MM.1S (cell line): Measurements from ENCODE around the gene FAM193B.

Source experiments
- DNase-seq: peaks from one replicate; pipeline ENCODE4 v3.0.0-alpha.2; 2015
- H2AFZ ChIP-seq: fragments of 300-600 bp; sonication (generic); 2 replicates; pipeline ENCODE4 v1.6.0; 2016; ENCODE audit warnings: antibody characterized with exemption, low read length
- H3F3A ChIP-seq: fragments of 300-600 bp; sonication (generic); 2 replicates; pipeline ENCODE4 v1.6.1; 2016; ENCODE audit warnings: mild to moderate bottlenecking, antibody characterized with exemption, low read length, moderate library complexity, mixed read lengths; ENCODE audit not compliant: insufficient read depth
- H3K27ac ChIP-seq: fragments of 300-600 bp; sonication (generic); 2 replicates; pipeline ENCODE4 v1.5.1; 2016; ENCODE audit warnings: mild to moderate bottlenecking, low read length
- H3K27me3 ChIP-seq: fragments of 300-600 bp; sonication (generic); replicated peaks from 2 replicates; pipeline ENCODE4 v1.6.0; 2016; ENCODE audit warnings: low read length; ENCODE audit not compliant: insufficient read depth
- H3K36me3 ChIP-seq: fragments of 300-600 bp; sonication (generic); replicated peaks from 2 replicates; pipeline ENCODE4 v1.6.1; 2016; ENCODE audit warnings: mild to moderate bottlenecking, low read length, mixed read lengths; ENCODE audit not compliant: insufficient read depth
- H3K4me1 ChIP-seq: fragments of 300-600 bp; sonication (generic); 2 replicates; pipeline ENCODE4 v1.6.1; 2016; ENCODE audit warnings: low read length, mixed read lengths
- H3K4me2 ChIP-seq: fragments of 300-600 bp; sonication (generic); 2 replicates; pipeline ENCODE4 v1.6.0; 2016; ENCODE audit warnings: low read depth, low read length
- H3K4me3 ChIP-seq: fragments of 300-600 bp; sonication (generic); 2 replicates; pipeline ENCODE4 v1.5.1; 2016; ENCODE audit warnings: low read length, mixed read lengths
- H3K79me2 ChIP-seq: fragments of 300-600 bp; sonication (generic); 2 replicates; pipeline ENCODE4 v1.6.1; 2016; ENCODE audit warnings: mixed run types, low read length, mixed read lengths
- H3K9ac ChIP-seq: fragments of 300-600 bp; sonication (generic); 2 replicates; pipeline ENCODE4 v1.6.1; 2016; ENCODE audit warnings: low read length, mixed read lengths
- H3K9me2 ChIP-seq: fragments of 300-600 bp; sonication (generic); replicated peaks from 2 replicates; pipeline ENCODE4 v1.6.1; 2016; ENCODE audit warnings: mild to moderate bottlenecking, low read length, mixed read lengths; ENCODE audit not compliant: insufficient read depth
- H3K9me3 ChIP-seq: fragments of 300-600 bp; sonication (generic); replicated peaks from 2 replicates; pipeline ENCODE4 v1.6.1; 2016; ENCODE audit warnings: mild to moderate bottlenecking, low read length, mixed read lengths; ENCODE audit not compliant: insufficient read depth
- H4K20me1 ChIP-seq: fragments of 300-600 bp; sonication (generic); 2 replicates; pipeline ENCODE4 v1.6.1; 2016; ENCODE audit warnings: mild to moderate bottlenecking, low read length, moderate library complexity, mixed read lengths; ENCODE audit not compliant: insufficient read depth
- CTCF ChIP-seq: fragments of 300-600 bp; sonication (generic); IDR thresholded peaks from 2 replicates; pipeline ENCODE4 v1.5.1; 2016; ENCODE audit warnings: antibody characterized with exemption, low read length, mixed read lengths
- EZH2 ChIP-seq: fragments of 300-600 bp; sonication (generic); optimal IDR thresholded peaks from 2 replicates; pipeline ENCODE3; 2017; ENCODE audit warnings: low read depth, mild to moderate bottlenecking, antibody characterized with exemption, low read length, mixed read lengths
- EZH2phosphoT487 ChIP-seq: fragments of 300-600 bp; sonication (generic); IDR thresholded peaks from 2 replicates; pipeline ENCODE4 v1.6.1; 2018; ENCODE audit warnings: antibody characterized with exemption, low read length

FAM193B gene

GRCh38 chr5:177530638-177531037 is 23.7 kb downstream of the FAM193B start:
- H3K9me2 ChIP-seq: no peaks in the 10 kb centered on the region
- DNase-seq: no peak
- no peak overlapping the region for H3K27ac ChIP-seq
- no peak overlapping the region for H3K4me3 ChIP-seq
- H3K36me3 ChIP-seq: no peaks in the 10 kb centered on the region; the same call in 1 of the 2 replicates
- no peaks in the 10 kb centered on the region for H3F3A ChIP-seq
- H3K27me3 ChIP-seq: no peaks in the 10 kb centered on the region
- H3K4me2 ChIP-seq: no peak overlapping the region
- H3K9me3 ChIP-seq: no peaks in the 10 kb centered on the region
- TF ChIP-seq EZH2 (no peak), CTCF (no peak), EZH2phosphoT487 (no peak)
- H3K4me1 ChIP-seq: no peaks in the 10 kb centered on the region
- H2AFZ ChIP-seq: no peak overlapping the region
- H3K9ac ChIP-seq: no peak overlapping the region
- H4K20me1 ChIP-seq: no peaks in the 10 kb centered on the region
- peaks cover 17% of the 10 kb centered on the region for H3K79me2 ChIP-seq

GRCh38 chr5:177529247-177530203 is 24.8 kb downstream of the FAM193B start:
- Histone ChIP-seq H3K4me2 (no peak overlapping the region), H3K79me2 (peaks cover 9% of the 10 kb centered on the region), H3F3A (no peaks in the 10 kb centered on the region), H3K27me3 (no peaks in the 10 kb centered on the region), H4K20me1 (no peaks in the 10 kb centered on the region), H3K9me2 (no peaks in the 10 kb centered on the region), H3K4me1 (no peaks in the 10 kb centered on the region), H3K9ac (no peak overlapping the region), H2AFZ (no peak overlapping the region), H3K27ac (no peak overlapping the region), H3K9me3 (no peaks in the 10 kb centered on the region), H3K4me3 (no peak overlapping the region), H3K36me3 (no peaks in the 10 kb centered on the region)
- no peak for DNase-seq
- TF ChIP-seq CTCF (no peak), EZH2 (no peak), EZH2phosphoT487 (no peak)

GRCh38 chr5:177528631-177529030 is 25.7 kb downstream of the FAM193B start:
- Histone ChIP-seq H3K27ac (no peak overlapping the region), H3K27me3 (no peaks in the 10 kb centered on the region), H3K4me1 (no peaks in the 10 kb centered on the region), H3K36me3 (no peaks in the 10 kb centered on the region), H3K4me3 (no peak overlapping the region), H3K9me2 (no peaks in the 10 kb centered on the region), H3K79me2 (peaks cover 5% of the 10 kb centered on the region; the same call in 1 of the 2 replicates), H4K20me1 (no peaks in the 10 kb centered on the region), H3K9ac (no peak overlapping the region), H3F3A (no peaks in the 10 kb centered on the region), H3K4me2 (no peak overlapping the region), H3K9me3 (no peaks in the 10 kb centered on the region), H2AFZ (no peak overlapping the region)
- no peak for DNase-seq
- no peak for TF ChIP-seq EZH2
- TF ChIP-seq CTCF: no peak
- no peak for TF ChIP-seq EZH2phosphoT487
